Measurements from ENCODE around the gene PLEKHO1.
"Not testable (repeated sequence)": the region's sequence is repeated elsewhere in the genome, so short reads cannot be mapped to it uniquely, and the experiment has no call there.

Gene PLEKHO1

DNA sequence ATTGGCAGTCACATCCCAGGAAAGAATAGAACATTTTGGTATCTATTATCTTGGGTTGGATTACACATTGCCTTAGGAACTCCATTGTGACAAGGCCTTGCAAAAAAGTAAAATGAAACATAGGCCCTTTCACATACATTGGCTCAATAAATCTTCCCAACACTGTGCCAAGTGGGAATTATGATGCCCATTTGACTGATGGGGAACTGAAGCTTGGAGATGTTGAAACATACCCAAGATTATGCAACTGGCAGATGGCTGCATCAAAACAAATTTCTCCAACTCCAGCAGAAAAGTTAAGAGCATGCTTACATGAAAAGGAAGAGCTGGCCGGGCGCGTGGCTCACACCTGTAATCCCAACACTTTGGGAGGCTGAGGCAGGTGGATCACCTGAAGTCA is 26.9 kb downstream of the PLEKHO1 start:
- no peak for DNase-seq

GRCh38 chr1:150178548-150178947 is 28.8 kb downstream of the PLEKHO1 start:
- no peak for DNase-seq

DNA sequence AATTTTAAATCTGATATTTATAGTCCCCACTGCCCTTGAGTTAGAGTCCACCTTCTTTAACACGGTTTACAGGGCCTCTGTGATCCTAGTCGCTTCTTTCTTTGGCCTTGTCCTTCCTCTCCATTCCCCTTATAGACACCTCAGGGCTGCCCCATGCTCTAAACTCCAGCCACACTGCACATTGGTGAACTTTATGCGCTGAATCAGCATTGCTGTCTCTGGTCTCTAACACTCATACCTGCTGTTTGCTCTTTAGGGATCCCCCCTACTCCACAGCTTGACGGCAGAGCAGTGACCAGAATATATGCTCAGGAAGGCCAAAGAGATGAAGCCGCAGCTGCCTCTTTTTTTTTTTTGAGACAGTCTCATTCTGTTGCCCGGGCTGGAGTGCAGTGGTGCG is 30.2 kb downstream of the PLEKHO1 start:
- no peak for DNase-seq

DNA sequence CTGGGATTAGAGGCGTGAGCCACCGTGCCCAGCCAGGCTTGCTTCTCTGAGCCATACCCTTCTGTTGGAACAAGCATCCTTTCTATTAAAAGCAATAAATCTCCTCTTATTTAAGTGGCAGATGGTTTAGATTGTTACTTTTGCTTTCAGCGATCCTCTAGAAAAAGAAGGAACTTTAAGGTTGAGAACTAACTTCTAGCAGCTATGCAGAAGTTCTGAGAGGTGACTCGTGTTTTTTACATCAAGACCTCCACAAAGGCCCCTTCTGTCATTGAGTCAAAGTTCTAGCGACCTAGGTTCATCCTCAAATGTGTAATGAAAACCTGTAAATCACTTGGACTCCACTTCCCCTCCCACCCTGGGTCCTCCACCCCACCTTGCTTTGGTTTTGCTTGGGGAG is 30.8 kb downstream of the PLEKHO1 start:
- DNase-seq = no peak

DNA sequence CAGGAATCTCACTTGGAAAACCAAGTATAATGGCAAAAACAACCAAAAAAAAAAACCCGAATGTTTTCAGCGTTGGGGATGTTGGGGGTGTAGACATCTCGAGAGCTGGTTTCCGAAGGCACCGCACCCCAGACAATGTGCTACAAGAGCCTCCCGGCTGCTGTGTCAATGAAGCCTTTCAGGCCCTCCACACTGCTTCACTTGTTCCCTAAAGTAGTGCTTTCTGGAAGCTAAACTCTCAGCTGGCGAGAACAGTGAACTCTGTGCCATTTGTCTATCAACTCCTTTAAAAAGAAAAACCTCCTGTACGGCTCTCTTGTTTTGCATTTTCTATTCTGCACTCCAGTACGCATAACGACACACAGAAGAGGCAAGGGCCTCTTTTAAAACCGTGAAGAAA is 32.5 kb downstream of the PLEKHO1 start:
- no peak for DNase-seq

DNA sequence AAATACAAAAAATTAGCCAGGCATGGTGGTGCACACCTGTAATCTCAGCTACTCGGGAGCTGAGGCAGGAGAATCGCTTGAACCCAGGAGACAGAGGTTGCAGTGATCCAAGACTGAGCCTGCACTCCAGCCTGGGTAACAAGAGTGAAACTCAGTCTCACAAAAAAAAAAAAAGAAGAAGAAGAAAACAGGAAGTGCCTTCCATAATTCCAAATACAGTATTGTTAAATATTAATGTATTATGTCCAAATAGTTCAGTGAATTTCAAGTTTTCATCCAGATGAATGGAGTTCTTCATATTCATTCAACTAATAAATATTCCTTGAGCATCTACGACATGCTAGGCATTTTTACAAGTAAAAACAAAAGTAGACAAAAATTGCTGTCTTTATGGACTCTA is 33.3 kb downstream of the PLEKHO1 start:
- DNase-seq = no peak

DNA sequence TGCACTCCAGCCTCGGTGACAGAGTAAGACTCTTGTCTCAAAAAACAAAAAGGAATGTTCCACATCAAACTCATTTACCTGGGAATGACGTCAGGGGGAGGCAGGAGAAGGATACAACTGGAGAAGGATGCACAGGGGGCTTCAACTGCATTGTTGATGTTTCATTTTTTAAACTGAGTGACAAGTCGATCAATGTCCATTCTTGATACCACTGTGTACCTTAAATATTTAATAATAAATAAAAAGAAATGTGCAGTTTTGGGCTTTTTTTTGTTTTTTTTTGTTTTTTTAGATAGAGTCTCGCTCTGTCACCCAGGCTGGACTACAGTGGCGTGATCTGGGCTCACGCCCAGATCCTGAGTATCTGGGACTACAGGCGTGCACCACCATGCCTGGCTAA is 35.8 kb downstream of the PLEKHO1 start:
- no peak for DNase-seq

DNA sequence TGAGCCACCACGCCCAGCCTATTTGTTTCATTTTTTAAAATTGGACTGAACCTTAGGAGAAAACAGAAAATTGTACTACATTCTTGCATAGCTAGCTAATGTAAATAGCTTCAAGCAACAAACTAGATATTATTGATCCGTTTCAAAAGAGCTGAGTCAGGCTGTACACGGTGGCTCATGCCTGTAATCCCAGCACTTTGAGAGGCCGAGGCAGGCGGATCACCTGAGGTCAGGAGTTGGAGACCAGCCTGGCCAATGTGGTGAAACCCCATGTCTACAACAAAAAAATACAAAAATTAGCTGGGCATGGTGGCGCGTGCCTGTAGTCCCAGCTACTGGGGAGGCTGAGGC is 36.7 kb downstream of the PLEKHO1 start:
- not testable (repeated sequence) for DNase-seq

DNA sequence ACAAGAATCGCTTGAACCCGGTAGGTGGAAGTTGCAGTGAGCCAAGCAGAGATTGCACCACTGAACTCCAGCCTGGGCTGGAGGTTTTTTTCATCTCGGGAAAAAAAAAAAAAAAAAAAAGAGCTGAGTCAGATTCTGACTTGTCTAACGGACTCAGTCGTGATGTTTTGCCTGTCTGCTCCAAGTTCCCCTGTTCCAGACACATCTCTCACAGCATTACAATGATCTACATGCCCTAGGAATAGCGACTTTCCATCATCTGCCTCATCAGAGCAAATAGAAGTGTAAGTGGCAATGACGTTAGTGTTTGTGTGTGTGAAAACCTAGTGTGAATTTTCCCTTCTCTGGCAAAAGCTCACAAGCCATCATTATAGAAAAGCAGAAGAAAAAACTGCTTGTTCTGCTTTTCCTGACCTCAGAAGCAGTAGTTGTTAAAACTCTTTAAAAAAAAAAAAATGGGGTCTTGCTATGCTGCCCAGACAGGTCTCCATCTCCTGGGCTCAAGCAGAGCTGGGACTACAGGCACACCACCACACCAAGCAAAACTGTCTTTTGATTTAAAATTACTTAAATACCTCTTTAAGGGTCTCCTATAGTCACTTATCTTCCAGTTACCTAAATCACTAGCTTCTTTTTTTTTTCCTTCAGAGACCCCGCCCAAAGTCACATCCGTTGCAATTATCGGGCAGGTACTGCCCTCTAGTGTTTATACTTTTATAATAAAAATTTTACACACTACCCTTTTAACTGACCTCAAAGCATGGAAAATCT is 37.3 kb downstream of the PLEKHO1 start:
- DNase-seq = peak; percentile 65

GRCh38 chr1:150187560-150187931 is 37.8 kb downstream of the PLEKHO1 start:
- no peak for DNase-seq

DNA sequence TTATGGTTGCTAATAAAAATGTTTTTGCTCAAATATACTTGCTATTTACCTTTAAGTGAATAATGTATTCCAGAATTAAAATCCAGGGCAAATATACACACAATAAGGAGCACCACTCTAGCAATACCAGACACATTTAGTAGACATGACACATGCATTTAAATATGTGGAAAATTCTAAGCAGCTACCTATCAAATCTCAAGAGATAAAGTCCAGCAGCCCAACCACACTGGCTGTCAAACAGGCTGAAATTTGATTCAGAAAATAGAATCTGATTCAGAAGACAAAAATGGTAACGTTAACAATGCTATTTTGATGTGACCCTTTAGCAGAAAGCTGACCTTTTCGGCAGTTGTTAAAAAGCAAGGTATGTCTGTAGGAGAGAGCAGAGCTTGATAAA is 42.3 kb downstream of the PLEKHO1 start:
- no peak for DNase-seq

- no peak for DNase-seq
These were observed 44.8 kb downstream of the PLEKHO1 start for GRCh38 chr1:150194381-150195031.

GRCh38 chr1:150196417-150196816 is 46.7 kb downstream of the PLEKHO1 start:
- no peak for DNase-seq

DNA sequence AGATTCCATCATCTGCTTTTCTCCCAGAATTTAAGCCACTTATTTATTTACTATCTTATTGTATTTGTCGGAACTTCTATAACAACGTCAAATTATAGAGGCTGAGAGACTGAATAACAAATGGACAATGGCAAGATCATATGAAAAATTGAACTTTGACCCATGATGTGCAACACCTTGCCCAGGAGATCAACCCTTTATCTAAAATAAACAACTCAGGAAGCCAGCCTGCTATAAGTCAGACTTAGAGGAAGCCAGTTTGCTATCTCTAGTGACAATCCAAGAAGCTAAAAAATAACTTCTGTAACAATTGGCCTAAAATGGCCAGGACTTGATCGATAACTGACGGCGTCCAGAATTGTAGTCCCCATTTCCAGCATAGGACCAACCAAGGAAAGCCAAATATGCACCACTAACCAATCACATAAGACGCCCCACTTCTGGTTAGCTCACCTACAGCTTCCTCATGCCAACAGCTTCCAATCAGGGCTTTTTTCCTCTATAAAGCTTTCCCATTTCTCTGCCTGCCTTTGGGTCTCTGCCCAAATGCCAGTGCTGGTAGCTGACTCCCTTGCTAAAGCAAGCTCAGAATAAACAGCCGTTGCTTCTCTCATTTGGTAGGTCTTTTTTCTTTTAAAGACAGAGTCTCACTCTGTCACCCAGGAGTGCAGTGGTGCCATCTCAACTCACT is 57.7 kb downstream of the PLEKHO1 start:
- no peak for DNase-seq

DNA sequence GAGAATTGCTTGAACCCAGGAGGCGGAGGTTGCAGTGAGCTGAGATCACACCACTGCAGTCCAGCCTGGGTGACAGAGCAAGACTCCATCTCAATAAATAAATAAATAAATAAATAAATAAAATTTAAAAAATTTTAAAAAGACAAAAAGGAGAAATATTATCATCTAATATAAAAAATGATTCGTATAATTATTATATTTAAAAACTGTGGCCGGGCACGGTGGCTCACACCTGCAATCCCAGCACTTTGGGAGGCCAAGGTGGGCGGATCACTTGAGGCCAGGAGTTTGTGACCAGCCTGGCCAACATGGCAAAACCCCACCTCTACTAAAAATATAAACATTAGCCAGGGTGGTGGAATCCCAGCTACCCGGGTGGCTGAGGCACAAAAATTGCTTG is 58.7 kb downstream of the PLEKHO1 start:
- not testable (repeated sequence) for DNase-seq

Measured in CD4-positive, alpha-beta T cell treated with Interleukin-12 subunit alpha and Interleukin-12 subunit beta, for 1 hour (primary cell).